Neural crest cell (in vitro differentiated cells): ENCODE data around the gene BTBD9. TPM values are rescaled to one million over a fixed set of nuclear protein-coding genes. Genes with fewer than 3 reads are reported as not detected.
A peak's percentile ranks its signal among the peaks of the same experiment; 100 is the strongest.

Experiments
- DNase-seq: peaks from one replicate; pipeline ENCODE4 v3.0.0; 2021; ENCODE audit warnings: low read depth, mixed read lengths, low spot score
- H3K27ac Mint-ChIP-seq: one replicate; pipeline ENCODE4 v1.8.0; 2021; ENCODE audit warnings: mild to moderate bottlenecking, mixed read lengths; ENCODE audit not compliant: unreplicated experiment
- H3K27me3 Mint-ChIP-seq: 2 replicates; pipeline ENCODE4 v1.8.0; 2021; ENCODE audit warnings: low read depth, mild to moderate bottlenecking, mixed read lengths
- H3K36me3 Mint-ChIP-seq: 2 replicates; pipeline ENCODE4 v1.8.0; 2021; ENCODE audit warnings: low read depth, mild to moderate bottlenecking, mixed read lengths
- H3K4me1 Mint-ChIP-seq: 2 replicates; pipeline ENCODE4 v1.8.0; 2021; ENCODE audit warnings: mixed read lengths
- H3K4me3 Mint-ChIP-seq: one replicate; pipeline ENCODE4 v1.8.0; 2021; ENCODE audit warnings: mild to moderate bottlenecking, mixed read lengths
- H3K9me3 Mint-ChIP-seq: 2 replicates; pipeline ENCODE4 v1.8.0; 2021; ENCODE audit warnings: mixed read lengths
- total RNA-seq: library from RNA; stranded (reverse); gene quantifications from 2 replicates; pipeline ENCODE4 v1.2.1, GENCODE V29; 2021
- TF ChIP-seq, protein P1 (sequence below): fragments of 200-600 bp; sonication (generic); conservative IDR thresholded peaks from 2 replicates; pipeline ENCODE4 v1.5.0; 2021; ENCODE audit warnings: antibody characterized with exemption, mild to moderate bottlenecking

The BTBD9 gene
- total RNA-seq, 1 donor from 2014 or later: 18.0 TPM

DNA sequence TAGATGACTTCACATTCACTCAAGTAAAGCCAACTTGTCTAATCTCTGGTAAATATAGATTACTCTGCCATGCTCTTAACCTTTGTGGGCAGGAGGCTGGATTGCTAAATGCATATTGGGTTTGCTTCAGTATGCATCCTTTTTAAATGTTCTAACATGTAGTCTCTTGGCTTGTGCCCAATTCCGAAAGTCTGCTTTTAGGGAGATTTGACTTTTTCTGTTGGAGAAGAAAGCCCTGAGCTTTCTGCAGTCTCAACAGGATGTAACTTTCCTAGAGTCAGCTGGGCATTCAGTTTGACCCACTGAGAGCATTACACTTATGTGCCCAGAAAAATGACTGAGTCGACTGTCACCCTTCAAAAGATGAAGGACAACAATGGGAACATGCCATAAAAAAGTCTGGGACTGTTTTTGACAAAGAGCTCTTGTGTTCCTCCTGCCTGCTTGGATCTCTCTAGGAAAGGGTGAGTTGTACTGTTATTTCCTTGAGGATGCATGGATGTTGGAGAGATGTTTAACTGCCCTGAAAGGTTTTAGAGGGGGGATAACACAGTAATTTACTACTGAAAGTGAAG, 520.9 kb downstream of the BTBD9 start:
- Mint-ChIP-seq H3K36me3 (peaks cover 12% of the 10 kb centered on the region), H3K27me3 (no peaks in the 10 kb centered on the region), H3K27ac (peak overlapping the region; percentile 11), H3K4me1 (peaks cover 12% of the 10 kb centered on the region), H3K9me3 (no peaks in the 10 kb centered on the region), H3K4me3 (no peak overlapping the region)
- DNase-seq: no peak
- TF ChIP-seq, protein P1, sequence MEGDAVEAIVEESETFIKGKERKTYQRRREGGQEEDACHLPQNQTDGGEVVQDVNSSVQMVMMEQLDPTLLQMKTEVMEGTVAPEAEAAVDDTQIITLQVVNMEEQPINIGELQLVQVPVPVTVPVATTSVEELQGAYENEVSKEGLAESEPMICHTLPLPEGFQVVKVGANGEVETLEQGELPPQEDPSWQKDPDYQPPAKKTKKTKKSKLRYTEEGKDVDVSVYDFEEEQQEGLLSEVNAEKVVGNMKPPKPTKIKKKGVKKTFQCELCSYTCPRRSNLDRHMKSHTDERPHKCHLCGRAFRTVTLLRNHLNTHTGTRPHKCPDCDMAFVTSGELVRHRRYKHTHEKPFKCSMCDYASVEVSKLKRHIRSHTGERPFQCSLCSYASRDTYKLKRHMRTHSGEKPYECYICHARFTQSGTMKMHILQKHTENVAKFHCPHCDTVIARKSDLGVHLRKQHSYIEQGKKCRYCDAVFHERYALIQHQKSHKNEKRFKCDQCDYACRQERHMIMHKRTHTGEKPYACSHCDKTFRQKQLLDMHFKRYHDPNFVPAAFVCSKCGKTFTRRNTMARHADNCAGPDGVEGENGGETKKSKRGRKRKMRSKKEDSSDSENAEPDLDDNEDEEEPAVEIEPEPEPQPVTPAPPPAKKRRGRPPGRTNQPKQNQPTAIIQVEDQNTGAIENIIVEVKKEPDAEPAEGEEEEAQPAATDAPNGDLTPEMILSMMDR: no peak

Other genes with a start within 250 kb of the BTBD9 start
- 149 and 162 TPM in 2 replicates for gene GLO1, start 63.2 kb upstream of the BTBD9 start, total RNA-seq
- 0.05 and 0.39 TPM in 2 replicates for gene DNAH8, start 75.4 kb upstream of the BTBD9 start, total RNA-seq